ENCODE measurements around the gene CAMTA1.

CAMTA1 gene

DNA sequence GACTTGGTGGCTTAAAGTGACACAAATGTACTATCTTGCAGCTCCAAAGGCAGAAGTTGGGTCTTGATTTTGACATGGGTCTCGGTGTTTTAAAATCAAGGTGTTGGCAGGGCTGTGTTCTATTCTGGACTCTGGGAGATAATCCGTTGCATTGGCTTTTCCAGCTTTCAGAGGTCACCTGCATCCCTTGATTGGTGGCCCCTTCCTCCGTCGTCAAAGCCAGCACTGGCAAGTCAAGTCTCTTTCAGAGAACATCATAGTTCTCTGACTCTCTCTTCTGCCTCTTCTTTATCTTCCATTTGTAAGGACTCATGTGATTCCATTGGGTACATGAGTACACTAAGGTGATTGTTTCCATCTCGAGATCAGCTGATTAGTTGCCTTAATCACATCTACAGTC, 172.1 kb downstream of the CAMTA1 start:
- no peak for DNase-seq

- no peak for DNase-seq
Observed at GRCh38 chr1:6958407-6959030, 173.3 kb downstream of the CAMTA1 start.

DNA sequence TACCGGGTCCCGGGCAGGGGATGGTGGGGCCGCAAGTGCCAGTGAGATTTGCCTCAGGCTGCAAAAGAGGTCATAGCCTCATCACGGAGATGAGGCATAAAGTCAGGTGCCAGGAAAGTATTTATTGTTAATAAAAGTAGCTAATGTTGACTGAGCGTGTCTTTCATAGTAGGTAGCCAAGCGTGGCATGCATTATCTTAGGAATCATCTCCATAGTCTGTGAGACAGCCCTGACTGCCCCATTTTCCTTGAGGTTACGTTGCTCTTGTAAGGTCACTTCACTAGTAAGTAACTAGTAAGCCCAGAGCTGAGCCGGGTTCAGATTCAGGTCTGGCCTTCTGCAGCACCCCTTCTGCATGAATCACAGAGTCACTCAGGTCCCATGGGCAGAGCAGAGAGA, 174.2 kb downstream of the CAMTA1 start:
- no peak for DNase-seq

- DNase-seq: peak in 7 of 51 donors; percentile 15 to 44 (median 25)
Observed at GRCh38 chr1:6960291-6960811, 175.1 kb downstream of the CAMTA1 start.

DNA sequence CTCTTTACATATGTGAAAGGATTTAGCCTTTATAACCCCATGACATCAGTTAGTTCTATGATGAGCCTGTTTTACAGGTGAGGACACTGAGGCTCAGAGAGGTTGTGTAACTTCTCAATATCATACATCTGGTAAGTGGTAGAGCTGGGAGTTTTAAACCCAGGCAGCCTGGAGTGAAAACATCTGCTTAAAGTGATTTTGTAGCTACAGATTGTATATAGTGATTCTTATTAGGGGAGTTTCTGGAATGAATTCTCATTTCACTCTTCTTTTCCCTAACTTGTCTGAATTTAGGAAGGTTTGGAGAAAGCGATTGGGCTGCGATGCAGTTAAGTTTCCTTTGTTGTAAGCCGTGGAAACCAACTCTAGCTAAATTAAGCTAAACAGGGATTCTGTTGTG, 175.6 kb downstream of the CAMTA1 start:
- DNase-seq: no peak

GRCh38 chr1:6961289-6961688, 176.0 kb downstream of the CAMTA1 start:
- DNase-seq: no peak

GRCh38 chr1:6961905-6962477, 176.7 kb downstream of the CAMTA1 start:
- DNase-seq: no peak

GRCh38 chr1:6962478-6962995, 177.3 kb downstream of the CAMTA1 start:
- peak in 1 of 51 donors; percentile 48 for DNase-seq

DNA sequence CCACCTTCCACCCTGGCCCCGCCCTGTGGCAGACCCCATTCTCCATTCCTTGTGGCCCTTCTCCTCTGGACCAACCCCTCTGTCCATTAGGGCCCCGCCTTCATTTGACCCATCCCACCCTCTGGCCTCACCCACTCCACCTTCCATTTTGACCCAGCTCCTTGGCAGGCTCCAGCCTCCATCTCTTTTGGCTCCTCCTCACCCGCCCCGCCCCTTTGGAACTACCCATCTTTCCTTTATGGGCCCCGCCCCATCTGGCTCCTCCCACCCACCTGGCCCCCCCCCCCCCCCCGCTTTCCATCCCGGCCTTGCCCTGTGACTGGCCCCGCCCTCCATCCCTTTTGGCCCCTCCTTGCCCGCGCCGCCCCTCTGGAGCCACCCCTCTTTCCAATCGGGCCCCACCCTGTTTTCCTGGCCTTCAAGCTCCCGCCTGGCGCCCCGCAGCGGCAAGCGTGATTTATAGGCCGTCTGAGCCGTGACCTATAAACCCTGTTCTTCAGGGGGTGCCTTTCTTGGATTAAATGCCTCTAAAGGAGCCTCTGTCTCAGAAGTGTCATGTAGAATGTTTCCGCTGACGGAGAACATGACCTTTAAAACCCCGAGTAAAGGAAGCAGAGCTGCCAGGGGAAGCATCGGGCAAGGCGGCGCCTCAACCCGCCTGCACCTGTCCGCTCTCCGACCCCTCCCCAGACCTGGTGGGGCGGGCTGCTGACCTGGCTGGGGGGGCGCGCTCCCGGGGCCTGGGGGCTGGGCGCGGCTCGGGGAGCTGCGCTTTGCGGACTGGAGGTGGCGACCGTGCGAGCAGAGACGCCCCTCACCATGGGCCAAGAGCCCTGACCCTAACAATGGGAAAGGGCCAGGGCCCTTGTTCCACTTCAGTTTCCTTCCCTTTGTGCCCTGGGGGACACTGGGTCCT, 178.0 kb downstream of the CAMTA1 start:
- peak in 2 of 51 donors; percentile 16 to 41 for DNase-seq

- no peak for DNase-seq
Observed at GRCh38 chr1:6963912-6964307, 178.7 kb downstream of the CAMTA1 start.

DNA sequence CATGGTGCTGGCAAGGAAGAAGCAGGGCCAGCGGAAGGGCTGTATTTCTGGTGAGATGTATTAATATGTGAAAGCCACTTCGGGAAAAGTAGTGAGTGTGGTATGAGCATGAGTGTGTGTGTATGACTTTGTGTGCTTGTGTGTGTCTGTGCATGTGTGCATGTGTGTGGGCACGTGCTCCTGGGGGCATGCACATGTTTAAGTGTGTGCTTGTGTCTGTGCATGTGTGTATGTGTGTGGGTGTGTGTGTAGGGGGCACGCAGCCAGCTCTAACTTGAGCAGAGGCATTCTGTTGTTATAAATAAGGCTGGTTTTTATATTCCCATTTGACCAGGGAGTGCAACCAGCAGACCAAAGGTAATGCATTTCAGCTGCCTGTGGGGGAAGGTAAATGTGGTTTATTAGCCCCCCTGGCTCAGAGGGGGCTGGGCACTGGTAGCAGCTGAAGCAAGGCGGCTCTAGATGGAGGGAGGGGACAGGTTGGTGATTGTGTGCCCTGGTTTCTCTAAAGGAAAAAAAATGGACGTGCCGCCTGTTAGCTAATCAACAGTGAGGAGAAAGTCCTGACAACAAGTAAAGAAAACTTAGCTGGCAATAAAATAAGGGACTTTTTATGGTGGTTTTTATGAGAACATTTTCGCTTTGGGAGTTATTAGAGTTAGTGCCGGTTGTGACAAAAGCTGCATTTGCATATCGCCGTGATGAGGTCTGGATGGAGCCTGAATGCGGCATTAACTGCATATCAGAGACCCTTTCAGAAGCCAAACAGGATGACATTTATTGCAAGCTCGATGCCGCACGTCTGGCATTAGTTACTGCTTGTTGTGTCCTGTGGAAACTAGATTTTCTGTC, 180.1 kb downstream of the CAMTA1 start:
- DNase-seq: no peak

DNA sequence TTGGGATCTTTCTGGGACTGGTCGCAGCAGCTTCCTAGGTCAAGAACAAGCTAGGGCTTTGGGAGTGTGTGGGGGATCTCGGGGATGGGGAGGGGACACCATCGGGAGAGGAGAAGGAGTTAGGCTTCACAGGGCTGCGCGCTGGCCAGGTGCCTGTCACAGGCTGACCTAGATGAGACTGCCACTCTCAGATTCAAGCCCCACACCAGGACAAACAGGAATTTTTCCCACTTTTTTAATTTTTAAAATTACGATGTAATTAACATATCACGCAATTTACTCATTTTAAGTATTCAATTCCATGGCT, 180.6 kb downstream of the CAMTA1 start:
- DNase-seq: no peak

GRCh38 chr1:6966326-6966725, 181.1 kb downstream of the CAMTA1 start:
- no peak for DNase-seq

DNA sequence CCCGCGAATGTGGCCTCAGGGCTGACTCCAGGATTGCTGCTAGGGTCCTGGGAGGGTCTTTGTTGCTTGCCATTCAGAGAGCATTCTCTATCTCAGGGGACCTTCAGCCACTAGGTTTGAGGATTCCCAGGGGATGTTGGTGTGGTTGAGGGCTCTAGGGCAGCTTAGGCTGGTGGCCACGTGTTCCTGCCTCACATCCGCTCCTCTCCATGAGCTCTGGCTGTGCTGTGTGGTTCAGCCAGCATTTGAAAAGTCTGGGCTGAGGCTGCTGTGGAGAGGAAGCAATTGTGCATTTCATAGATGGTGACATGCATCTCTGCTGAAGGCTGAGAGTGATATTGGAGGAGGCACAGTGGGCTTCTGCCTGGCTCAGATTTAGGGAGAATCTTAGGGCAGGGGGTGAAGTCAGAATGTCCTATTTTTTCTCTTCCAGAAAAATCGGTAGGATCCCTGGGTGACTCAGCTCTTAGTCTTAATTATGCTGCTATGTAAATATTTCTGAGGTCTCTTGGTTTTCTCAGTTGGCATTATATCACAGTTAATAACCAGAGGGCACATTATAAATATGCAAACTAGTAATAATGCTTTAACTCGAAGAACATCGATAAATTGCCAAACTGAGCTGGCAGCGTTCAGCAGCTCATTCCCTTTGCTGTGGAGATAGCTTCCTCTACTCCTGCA, 182.3 kb downstream of the CAMTA1 start:
- DNase-seq: no peak

DNA sequence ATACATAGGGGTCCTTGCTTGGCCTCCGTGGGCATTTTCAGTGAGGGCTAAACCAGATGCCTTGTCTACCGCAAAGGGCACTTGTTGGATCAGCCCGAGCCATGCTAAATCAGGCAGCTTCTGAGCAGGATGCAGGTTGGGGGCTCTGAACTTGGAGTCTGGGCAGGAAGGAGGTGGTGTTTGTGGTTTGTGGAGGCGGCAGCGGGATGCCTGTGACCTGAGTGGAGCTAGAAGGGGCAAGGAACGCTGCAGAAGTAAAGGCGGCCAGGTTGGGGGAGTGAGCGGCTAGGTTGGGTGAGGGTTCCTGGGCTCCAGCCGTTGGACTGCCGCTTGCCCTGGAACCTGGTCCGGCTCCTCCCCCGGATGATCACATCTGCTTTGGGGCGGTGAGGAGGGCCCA, 183.9 kb downstream of the CAMTA1 start:
- DNase-seq: no peak

DNA sequence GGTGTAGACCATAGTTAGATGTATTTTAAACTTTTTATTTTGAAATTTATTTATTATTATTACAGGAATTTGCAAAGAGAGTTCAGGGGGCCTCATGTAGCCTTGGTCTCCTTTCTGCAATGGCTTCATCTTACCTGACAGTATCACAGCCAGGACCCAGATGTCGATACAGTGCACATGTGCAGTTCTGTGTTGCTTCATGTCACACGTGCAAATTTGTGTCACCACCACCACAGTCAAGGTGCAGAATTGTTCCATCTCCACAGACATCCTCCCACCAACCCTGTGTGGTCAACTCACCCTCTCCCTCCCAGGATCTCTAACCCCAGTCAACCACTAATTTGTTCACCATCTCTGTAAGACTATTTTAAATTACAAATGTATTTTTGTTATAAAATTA, 184.5 kb downstream of the CAMTA1 start:
- DNase-seq: no peak

DNA sequence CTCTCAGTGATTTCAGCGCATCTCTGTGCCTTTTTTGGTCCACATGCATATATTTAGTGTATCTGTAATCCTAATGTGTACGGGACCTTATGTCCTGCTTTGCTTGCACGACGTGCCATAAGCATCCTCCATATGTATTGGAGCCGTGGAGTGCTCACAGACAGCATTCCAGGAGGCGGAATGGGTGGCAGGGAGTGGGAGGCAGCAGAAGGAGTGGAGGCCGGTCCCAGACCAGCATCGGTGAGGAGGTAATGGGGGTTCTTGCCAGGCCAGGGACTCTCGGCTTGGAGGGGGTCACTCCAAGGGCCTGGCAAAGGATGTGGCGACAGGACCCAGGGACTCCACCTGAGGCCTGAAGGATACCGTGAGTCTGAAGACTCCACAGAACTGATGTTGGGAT, 185.0 kb downstream of the CAMTA1 start:
- DNase-seq: no peak

DNA sequence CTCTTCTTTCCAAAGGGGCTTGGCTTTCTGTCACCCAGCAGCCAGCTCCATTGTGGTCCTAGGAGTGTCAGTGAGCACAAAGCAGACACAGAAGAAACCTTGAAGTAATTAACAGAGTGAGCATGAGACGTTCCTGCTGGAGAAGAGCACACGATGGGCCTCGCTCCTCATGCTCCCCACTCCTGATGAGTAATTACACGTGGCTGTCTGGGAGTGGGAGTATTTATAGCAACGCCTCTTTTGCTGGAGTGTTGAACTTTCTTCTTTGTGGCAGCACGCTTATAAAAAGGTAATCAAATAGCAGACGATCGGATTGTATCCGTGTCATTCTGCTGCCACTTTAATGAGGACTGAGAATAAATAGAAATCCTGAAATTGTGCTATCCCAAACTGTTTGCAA, 185.8 kb downstream of the CAMTA1 start:
- DNase-seq: peak in 1 of 51 donors; percentile 24

DNA sequence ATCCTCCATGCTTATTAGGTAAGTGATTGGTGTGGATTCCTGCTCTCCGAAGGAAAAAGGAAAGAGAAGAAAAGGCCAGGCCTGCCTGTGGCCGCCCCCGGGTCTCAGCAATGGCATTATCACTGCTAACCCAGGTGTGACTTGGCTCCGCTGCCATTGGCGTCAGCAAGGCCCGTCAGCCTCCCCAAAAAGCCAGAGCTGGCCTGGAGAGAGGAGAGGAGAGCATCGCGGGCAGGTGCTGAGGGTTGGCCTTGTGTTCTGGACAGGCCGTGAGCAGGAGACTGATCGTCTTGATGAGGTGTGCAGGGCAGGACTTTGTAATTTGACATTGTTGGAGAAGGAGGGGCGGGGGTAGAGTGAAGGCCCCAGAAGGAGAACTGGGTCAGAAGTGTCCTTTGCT, 186.4 kb downstream of the CAMTA1 start:
- no peak for DNase-seq

GRCh38 chr1:6972399-6972798, 187.1 kb downstream of the CAMTA1 start:
- DNase-seq: no peak

Data from hypothalamus (tissue), 51 donors.